H1 (cell line): Measurements from ENCODE around the gene PREX1. TPM values are rescaled to one million over a fixed set of nuclear protein-coding genes. Genes with fewer than 3 reads are reported as not detected.

Source experiments
- CTCF ChIA-PET: fragments of 300-600 bp; sonication (Branson Sonifier 250); formaldehyde crosslinking; loops from one replicate; lab custom pipeline; 2021; ENCODE audit not compliant: partially characterized antibody; lab: Charles Lee
- POLR2A ChIA-PET: fragments of 300-600 bp; sonication (Branson Sonifier 250); formaldehyde crosslinking; loops from one replicate; lab custom pipeline; 2021; ENCODE audit warnings: inconsistent platforms; ENCODE audit not compliant: partially characterized antibody; lab: Charles Lee
- DNase-seq, 2 experiments: peaks; one replicate each; pipeline versions ENCODE4 v3.0.0 to v3.0.0-alpha.2; 2010 to 2022; ENCODE audit warnings: low spot score in 2 of 2, low read depth in 1 of 2, mixed read lengths in 1 of 2
- FAIRE-seq: peaks from 2 replicates; lab custom pipeline; 2011; peaks lifted over from hg19 to GRCh38; lab: Jason Lieb, UNC
- H2AFZ ChIP-seq: 2 replicates; pipeline ENCODE4 v1.8.1; 2012; ENCODE audit warnings: low read length, inconsistent platforms
- H2AK5ac ChIP-seq: 2 replicates; pipeline ENCODE4 v1.6.1; 2013; ENCODE audit warnings: low read depth, low read length
- H2BK120ac ChIP-seq: replicated peaks from 2 replicates; pipeline ENCODE3; 2013; ENCODE audit warnings: low read depth, low read length, inconsistent platforms
- H2BK12ac ChIP-seq: 2 replicates; pipeline ENCODE4 v1.6.1; 2013; ENCODE audit warnings: low read depth, low read length
- H2BK15ac ChIP-seq: 2 replicates; pipeline ENCODE4 v1.6.1; 2013; ENCODE audit warnings: low read length
- H2BK20ac ChIP-seq: 2 replicates; pipeline ENCODE4 v1.6.1; 2013; ENCODE audit warnings: low read length
- H2BK5ac ChIP-seq: 2 replicates; pipeline ENCODE4 v1.6.1; 2013; ENCODE audit warnings: low read depth, low read length
- H3K14ac ChIP-seq: 2 replicates; pipeline ENCODE4 v1.6.1; 2013; ENCODE audit warnings: inconsistent platforms; ENCODE audit not compliant: insufficient read length
- H3K18ac ChIP-seq: 2 replicates; pipeline ENCODE4 v1.6.1; 2013; ENCODE audit warnings: low read length; ENCODE audit errors: extremely low read depth
- H3K23ac ChIP-seq: 2 replicates; pipeline ENCODE4 v1.6.1; 2013; ENCODE audit warnings: inconsistent platforms; ENCODE audit not compliant: insufficient read length
- H3K23me2 ChIP-seq: 2 replicates; pipeline ENCODE4 v1.6.1; 2013; ENCODE audit warnings: low read depth, low read length
- H3K27ac ChIP-seq: 2 replicates; pipeline ENCODE4 v1.6.1; 2011; ENCODE audit warnings: low read depth, low read length, inconsistent platforms
- H3K27me3 ChIP-seq, 4 experiments: replicated peaks in 1 of 4; 1 replicate in 1 of 4; 2 replicates in 3 of 4; pipeline versions ENCODE4 v1.6.1 to v1.8.1; 2011 to 2013; ENCODE audit warnings: low read length in 3 of 4, mild to moderate bottlenecking in 3 of 4, inconsistent platforms in 2 of 4, mixed read lengths in 2 of 4, moderate library complexity in 1 of 4; ENCODE audit not compliant: control insufficient read depth in 3 of 4, insufficient read depth in 3 of 4; ENCODE audit errors: extremely low read depth in 1 of 4
- H3K36me3 ChIP-seq, 4 experiments: 2 replicates each; pipeline versions ENCODE4 v1.6.1 to v1.8.1; 2011 to 2013; ENCODE audit warnings: mild to moderate bottlenecking in 4 of 4, low read length in 3 of 4, moderate library complexity in 2 of 4, control low read depth in 1 of 4, inconsistent platforms in 1 of 4; ENCODE audit not compliant: insufficient read depth in 4 of 4, control insufficient read depth in 2 of 4
- H3K4ac ChIP-seq: replicated peaks from 2 replicates; pipeline ENCODE3; 2013; ENCODE audit warnings: low read length, low read depth, mixed read lengths, inconsistent platforms; ENCODE audit not compliant: insufficient read length
- H3K4me1 ChIP-seq, 4 experiments: replicated peaks in 1 of 4; 1 replicate in 1 of 4; 2 replicates in 3 of 4; pipeline versions ENCODE4 v1.6.1 to v1.8.1; 2011 to 2013; ENCODE audit warnings: low read length in 3 of 4, inconsistent platforms in 2 of 4, mixed read lengths in 1 of 4; ENCODE audit not compliant: insufficient read depth in 4 of 4, control insufficient read depth in 3 of 4
- H3K4me2 ChIP-seq, 2 experiments: 2 replicates each; pipeline versions ENCODE4 v1.6.1 to v1.8.1; 2011 to 2013; ENCODE audit warnings: low read depth in 2 of 2, low read length in 2 of 2, control low read depth in 1 of 2, inconsistent platforms in 1 of 2, mild to moderate bottlenecking in 1 of 2; ENCODE audit not compliant: insufficient read depth in 1 of 2
- H3K4me3 ChIP-seq, 4 experiments: fragments of 200-600, 300-600 bp in 1 of 4; sonication (generic), shearing (Covaris generic), sonication (Bioruptor Twin) in 1 of 4; 2 replicates each; pipeline versions ENCODE4 v1.5.1 to v1.8.1; 2011 to 2016; ENCODE audit warnings: low read length in 4 of 4, low read depth in 3 of 4, control low read depth in 2 of 4, inconsistent platforms in 2 of 4, mild to moderate bottlenecking in 2 of 4, mixed read lengths in 1 of 4, moderate library complexity in 1 of 4; ENCODE audit not compliant: insufficient read depth in 2 of 4; ENCODE audit errors: extremely low read depth in 1 of 4
- H3K56ac ChIP-seq: replicated peaks from 2 replicates; pipeline ENCODE3; 2013; ENCODE audit warnings: low read depth, mild to moderate bottlenecking, mixed read lengths, low read length, inconsistent platforms; ENCODE audit not compliant: insufficient read length
- H3K79me1 ChIP-seq: 2 replicates; pipeline ENCODE4 v1.6.1; 2013; ENCODE audit warnings: low read depth, low read length, control low read depth
- H3K79me2 ChIP-seq, 2 experiments: 2 replicates each; pipeline versions ENCODE4 v1.6.1 to v1.8.1; 2012 to 2013; ENCODE audit warnings: low read length in 2 of 2, mild to moderate bottlenecking in 2 of 2, inconsistent platforms in 1 of 2; ENCODE audit not compliant: insufficient read depth in 2 of 2, control insufficient read depth in 1 of 2
- H3K9ac ChIP-seq, 4 experiments: replicated peaks in 1 of 4; 1 replicate in 1 of 4; 2 replicates in 3 of 4; pipeline versions ENCODE4 v1.6.1 to v1.8.1; 2011 to 2013; ENCODE audit warnings: low read depth in 3 of 4, low read length in 3 of 4, control low read depth in 2 of 4, mild to moderate bottlenecking in 2 of 4, moderate library complexity in 2 of 4, inconsistent platforms in 1 of 4; ENCODE audit errors: extremely low read depth in 1 of 4
- H3K9me3 ChIP-seq, 2 experiments: 2 replicates each; pipeline versions ENCODE4 v1.6.1 to v1.8.1; 2012 to 2013; ENCODE audit warnings: mild to moderate bottlenecking in 2 of 2, moderate library complexity in 2 of 2, control low read depth in 1 of 2, inconsistent platforms in 1 of 2, low read depth in 1 of 2, low read length in 1 of 2, mixed read lengths in 1 of 2; ENCODE audit not compliant: insufficient read depth in 2 of 2
- H4K20me1 ChIP-seq, 2 experiments: replicated peaks in 1 of 2; 2 replicates each; pipeline versions ENCODE3 to v1.8.1; 2011 to 2013; ENCODE audit warnings: inconsistent platforms in 2 of 2, low read length in 2 of 2, mild to moderate bottlenecking in 1 of 2; ENCODE audit not compliant: insufficient read depth in 2 of 2, control insufficient read depth in 1 of 2
- H4K5ac ChIP-seq: 2 replicates; pipeline ENCODE4 v1.6.1; 2013; ENCODE audit warnings: low read length, low read depth, mixed read lengths, inconsistent platforms; ENCODE audit not compliant: insufficient read length
- H4K8ac ChIP-seq: 2 replicates; pipeline ENCODE4 v1.8.0; 2013; ENCODE audit warnings: mild to moderate bottlenecking, moderate library complexity, low read length, inconsistent platforms; ENCODE audit not compliant: insufficient read depth; ENCODE audit errors: extremely low read depth
- H4K91ac ChIP-seq: replicated peaks from 2 replicates; pipeline ENCODE3; 2013; ENCODE audit warnings: low read length, mixed read lengths, inconsistent platforms; ENCODE audit not compliant: insufficient read length
- ATF3 ChIP-seq: IDR thresholded peaks from 2 replicates; pipeline ENCODE4 v1.6.1; 2011; ENCODE audit warnings: low read depth, mild to moderate bottlenecking, low read length; ENCODE audit not compliant: insufficient read depth
- FOSL1 ChIP-seq: IDR thresholded peaks from 2 replicates; pipeline ENCODE4 v1.6.1; 2011; ENCODE audit warnings: mild to moderate bottlenecking, low read depth, low read length, moderate library complexity; ENCODE audit not compliant: insufficient read depth
- GTF2F1 ChIP-seq: IDR thresholded peaks from 2 replicates; pipeline ENCODE4 v1.6.1; 2012; ENCODE audit warnings: low read depth, low read length, improper control_type of control experiment, borderline replicate concordance
- SUZ12 ChIP-seq: fragments of 200-600 bp; sonication (generic); IDR thresholded peaks from 2 replicates; pipeline ENCODE4 v1.6.1; 2012; ENCODE audit warnings: mild to moderate bottlenecking, inconsistent platforms, low read length, moderate library complexity, mixed read lengths
- TAF7 ChIP-seq: optimal IDR thresholded peaks from 2 replicates; pipeline ENCODE3; 2011; ENCODE audit warnings: low read depth, mild to moderate bottlenecking, inconsistent platforms, low read length, moderate library complexity, borderline replicate concordance
- WGBS, 2 experiments: shearing (Covaris generic) in 1 of 2; methylation state at CpG; one replicate each; pipeline versions ENCODE4 v1.1.6 to v1.1.7; 2013 to 2015; ENCODE audit warnings: low lambda C conversion rate in 2 of 2, mixed read lengths in 2 of 2, inconsistent platforms in 1 of 2, low coverage in 1 of 2, missing lambda C conversion rate in 1 of 2; ENCODE audit not compliant: insufficient replicate concordance in 2 of 2, insufficient coverage in 1 of 2, insufficient read length in 1 of 2; ENCODE audit errors: extremely low coverage in 1 of 2, missing lambda C conversion rate in 1 of 2; 5-methylcytosine and 5-hydroxymethylcytosine counted together
- polyA plus RNA-seq, 7 experiments: library from polyadenylated mRNA; depleted of rRNA in 3 of 7; stranded (reverse) in 5 of 7; unstranded in 2 of 7; fragments of >200 nt in 5 of 7; fragments of 200-250 nt in 2 of 7; gene quantifications; 1 replicate in 5 of 7; 2 replicates in 1 of 7; 4 replicates in 1 of 7; pipeline versions ENCODE4 v1.2.1 to v1.2.3, GENCODE V29; 2011 to 2013; ENCODE audit warnings: missing spikeins in 2 of 7, mixed read lengths in 2 of 7
- total RNA-seq: library from RNA; stranded (reverse); fragmentation: NEBNext Ultra II Directional; extraction: Animal tissue kit (Norgen Biotek cat#: 25700); gene quantifications from 2 replicates; pipeline ENCODE4 v1.2.1, GENCODE V29; 2021

Gene PREX1
- total and polyA plus RNA-seq, 2 of the 8 experiments (the other 6 are each of a cell fraction or from before 2014, with no cell fraction given), result 10.7 to 12.8 TPM

- Histone ChIP-seq H2BK20ac (no peak overlapping the region), H3K27me3 (no peaks in the 10 kb centered on the region), H4K8ac (no peak overlapping the region), H3K4me1 (peaks cover 0 to 1% (median 0%) of the 10 kb centered on the region in 4 experiments; a peak in 1 of 7 replicates), H2BK15ac (no peak overlapping the region), H3K4me2 (no peak overlapping the region), H3K56ac (no peak overlapping the region), H2BK12ac (no peak overlapping the region), H3K23me2 (no peaks in the 10 kb centered on the region), H2BK120ac (no peak overlapping the region), H3K79me1 (no peaks in the 10 kb centered on the region; the same call in 1 of the 2 replicates), H3K4ac (no peak overlapping the region), H4K5ac (no peak overlapping the region), H3K4me3 (no peak overlapping the region), H3K36me3 (no peaks in the 10 kb centered on the region), H3K9me3 (no peaks in the 10 kb centered on the region), H3K27ac (no peak overlapping the region), H3K9ac (no peak overlapping the region), H3K79me2 (no peaks in the 10 kb centered on the region), H2AK5ac (no peak overlapping the region), H4K91ac (no peak overlapping the region), H3K23ac (no peak overlapping the region), H2BK5ac (no peak overlapping the region), H3K14ac (no peak overlapping the region), H4K20me1 (no peaks in the 10 kb centered on the region), H2AFZ (no peak overlapping the region), H3K18ac (no peak overlapping the region)
- POLR2A ChIA-PET, result no interaction called here
- 73% methylated on average over 3 of the region's 3 CpGs; no CpG with 5 or more reads in 1 of the 2 experiments for WGBS, 2 experiments
- CTCF ChIA-PET, result interaction anchor here (0.6 to 1.0 kb wide), 3 partner anchors 12 to 156 kb away, joined by 3 to 4 read pairs (median 3); no protein-coding TSS in a partner anchor
- no peak for DNase-seq
- TF ChIP-seq FOSL1 (no peak), ATF3 (no peak), SUZ12 (no peak), GTF2F1 (no peak), TAF7 (no peak)
- no peak for FAIRE-seq
These were observed 14.4 kb downstream of the PREX1 start for GRCh38 chr20:48813446-48813747.
